Cardiac muscle cell (in vitro differentiated cells and primary cell): ENCODE data around the gene KLC1. TPM values are rescaled to one million over a fixed set of nuclear protein-coding genes. Genes with fewer than 3 reads are reported as not detected.

Experiments used
- DNase-seq, 2 donors: peaks; one replicate each; pipeline versions ENCODE4 v3.0.0 to v3.0.0-alpha.2; 2010 to 2017; ENCODE audit warnings: low read depth in 1 of 2, low spot score in 1 of 2
- H3K27ac ChIP-seq: fragments of 200-600 bp; sonication (generic); 2 replicates; pipeline ENCODE4 v1.5.1; 2016
- H3K27me3 ChIP-seq: fragments of 200-600 bp; sonication (generic); 2 replicates; pipeline ENCODE4 v1.6.0; 2016; ENCODE audit warnings: control low read depth
- H3K36me3 ChIP-seq: fragments of 200-600 bp; sonication (generic); 2 replicates; pipeline ENCODE4 v1.5.1; 2016; ENCODE audit warnings: control low read depth
- H3K4me1 ChIP-seq: fragments of 200-600 bp; sonication (generic); 2 replicates; pipeline ENCODE4 v1.8.1; 2017; ENCODE audit warnings: low read depth, mild to moderate bottlenecking, mixed run types
- H3K4me3 ChIP-seq: fragments of 200-600 bp; sonication (generic); 2 replicates; pipeline ENCODE4 v1.5.1; 2016; ENCODE audit warnings: mild to moderate bottlenecking
- H3K9me3 ChIP-seq: fragments of 200-600 bp; sonication (generic); 2 replicates; pipeline ENCODE4 v1.5.1; 2017; ENCODE audit warnings: low read depth, mild to moderate bottlenecking, control low read depth
- CTCF ChIP-seq: IDR thresholded peaks from 2 replicates; pipeline ENCODE4 v1.5.1; 2012; ENCODE audit warnings: low read depth, mild to moderate bottlenecking, low read length
- polyA plus RNA-seq: library from polyadenylated mRNA; unstranded; fragments of >200 nt; fragmentation: Nextera tagmentation; extraction: Ambion mirVana; gene quantifications from 2 replicates; pipeline ENCODE4 v1.2.1, GENCODE V29; 2016
- total RNA-seq: library from RNA; depleted of rRNA; stranded (reverse); fragments of >200 nt; gene quantifications from 2 replicates; pipeline ENCODE4 v1.2.3, GENCODE V29; 2016

KLC1 gene
- total and polyA plus RNA-seq, 2 experiments from 2014 or later: 167 to 365 TPM

GRCh38 chr14:103709814-103710213 lies 80.8 kb downstream of the KLC1 start:
- DNase-seq: no peak
- Histone ChIP-seq H3K27me3 (no peaks in the 10 kb centered on the region), H3K36me3 (no peaks in the 10 kb centered on the region), H3K4me3 (no peak overlapping the region), H3K27ac (no peak overlapping the region), H3K9me3 (no peaks in the 10 kb centered on the region), H3K4me1 (peaks cover 14% of the 10 kb centered on the region)
- TF ChIP-seq CTCF: no peak

GRCh38 chr14:103710771-103711377 lies 81.9 kb downstream of the KLC1 start:
- Histone ChIP-seq H3K4me3 (no peak overlapping the region), H3K27ac (no peak overlapping the region), H3K4me1 (peaks cover 14% of the 10 kb centered on the region), H3K9me3 (no peaks in the 10 kb centered on the region), H3K36me3 (no peaks in the 10 kb centered on the region), H3K27me3 (no peaks in the 10 kb centered on the region)
- TF ChIP-seq CTCF: no peak
- no peak for DNase-seq

- H3K27ac ChIP-seq: peak overlapping the region; percentile 24
- H3K4me1 ChIP-seq: peaks cover 17% of the 10 kb centered on the region
- H3K4me3 ChIP-seq: no peak overlapping the region
- no peaks in the 10 kb centered on the region for H3K27me3 ChIP-seq
- no peaks in the 10 kb centered on the region for H3K9me3 ChIP-seq
- no peak for DNase-seq
- no peak for TF ChIP-seq CTCF
- no peaks in the 10 kb centered on the region for H3K36me3 ChIP-seq
Measured at GRCh38 chr14:103711516-103712431, 82.8 kb downstream of the KLC1 start.

- Histone ChIP-seq H3K27ac (peak overlapping the region; percentile 70), H3K36me3 (no peaks in the 10 kb centered on the region), H3K4me3 (no peak overlapping the region), H3K4me1 (peaks cover 20% of the 10 kb centered on the region), H3K27me3 (no peaks in the 10 kb centered on the region), H3K9me3 (no peaks in the 10 kb centered on the region)
- no peak for DNase-seq
- TF ChIP-seq CTCF: no peak
Measured at GRCh38 chr14:103712633-103713247, 83.7 kb downstream of the KLC1 start.

GRCh38 chr14:103713304-103714062 lies 84.5 kb downstream of the KLC1 start:
- H3K36me3 ChIP-seq: no peaks in the 10 kb centered on the region
- peaks cover 20% of the 10 kb centered on the region for H3K4me1 ChIP-seq
- no peak overlapping the region for H3K4me3 ChIP-seq
- DNase-seq: no peak
- no peaks in the 10 kb centered on the region for H3K9me3 ChIP-seq
- H3K27me3 ChIP-seq: no peaks in the 10 kb centered on the region
- peak overlapping the region; percentile 70 for H3K27ac ChIP-seq
- TF ChIP-seq CTCF: no peak
